OCI-LY7 (cell line): ENCODE measurements around the gene SAXO1.

ENCODE experiments used
- CTCF ChIP-seq: fragments of 200-600 bp; sonication (generic); conservative IDR thresholded peaks from 2 replicates; pipeline ENCODE4 v1.5.1; 2014; ENCODE audit warnings: mild to moderate bottlenecking, antibody characterized with exemption, low read length, moderate library complexity, mixed read lengths
- EZH2phosphoT487 ChIP-seq: fragments of 200-600 bp; sonication (generic); IDR thresholded peaks from 2 replicates; pipeline ENCODE4 v1.6.1; 2018; ENCODE audit warnings: low read depth, borderline replicate concordance, mild to moderate bottlenecking, mixed run types, antibody characterized with exemption, low read length, moderate library complexity, mixed read lengths

DNA sequence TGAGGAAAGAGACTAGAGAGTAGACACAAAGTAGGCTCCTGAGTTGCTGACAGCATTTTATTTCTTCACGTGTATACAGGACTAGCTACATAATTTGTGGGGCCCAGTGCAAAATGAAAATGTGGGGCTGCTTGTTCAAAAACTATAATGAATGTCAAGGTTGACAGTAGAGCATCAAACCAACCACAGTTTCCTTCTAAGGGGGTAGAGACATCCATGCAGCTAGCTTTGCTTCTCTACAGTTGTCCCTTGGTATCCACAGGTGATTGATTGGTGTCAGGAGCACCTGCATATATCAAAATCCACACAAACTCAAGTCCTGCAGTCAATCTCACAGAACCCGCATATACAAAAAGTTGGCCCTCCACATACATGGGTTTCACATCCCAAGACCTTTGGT is 129.6 kb downstream of the SAXO1 start:
- no peak for TF ChIP-seq CTCF
- TF ChIP-seq EZH2phosphoT487, result no peak
